ENCODE data around the gene SUPT3H.
A peak's percentile ranks its signal among the peaks of the same experiment; 100 is the strongest.
"Not testable (repeated sequence)": the region's sequence is repeated elsewhere in the genome, so short reads cannot be mapped to it uniquely, and the experiment has no call there.

Gene SUPT3H

DNA sequence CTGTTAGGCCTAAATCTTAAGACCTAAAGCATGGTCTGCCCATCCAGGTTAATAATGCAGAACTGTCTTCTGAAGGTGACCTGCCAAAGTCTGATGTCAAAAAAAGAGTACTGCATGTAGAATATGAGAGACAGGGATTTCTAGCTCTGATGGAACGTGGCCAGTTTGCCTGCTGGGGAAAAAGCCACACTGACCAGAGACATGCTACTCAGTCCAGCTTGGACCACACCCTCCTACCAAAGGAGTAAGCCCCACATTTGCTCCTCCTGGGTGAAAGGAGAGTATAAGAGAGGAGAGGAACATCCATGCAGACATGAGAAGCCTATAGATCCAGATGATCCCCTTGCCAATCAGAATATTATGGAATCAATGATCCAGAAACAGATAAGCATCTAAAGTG lies 279.5 kb downstream of the SUPT3H start:
- no peak for DNase-seq

GRCh38 chr6:45094831-45095230 lies 282.9 kb downstream of the SUPT3H start:
- DNase-seq = no peak

DNA sequence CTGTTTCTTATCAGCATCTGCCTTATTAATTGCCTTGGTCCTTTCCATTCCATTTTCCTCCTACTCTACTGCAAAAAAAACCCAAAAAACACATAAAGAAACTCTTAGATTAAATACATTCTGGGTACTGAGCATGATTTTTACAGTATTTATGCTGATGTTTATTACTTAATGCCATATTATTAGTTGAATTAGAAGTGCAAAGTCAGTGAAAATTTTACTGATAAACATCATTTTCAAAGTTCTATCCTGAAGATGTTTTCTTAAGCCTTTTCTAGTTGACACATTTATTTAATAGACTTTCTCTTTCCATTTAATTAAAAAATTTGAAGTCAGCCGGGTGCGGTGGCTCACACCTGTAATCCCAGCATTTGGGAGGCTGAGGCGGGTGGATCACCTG lies 285.6 kb downstream of the SUPT3H start:
- no peak for DNase-seq

DNA sequence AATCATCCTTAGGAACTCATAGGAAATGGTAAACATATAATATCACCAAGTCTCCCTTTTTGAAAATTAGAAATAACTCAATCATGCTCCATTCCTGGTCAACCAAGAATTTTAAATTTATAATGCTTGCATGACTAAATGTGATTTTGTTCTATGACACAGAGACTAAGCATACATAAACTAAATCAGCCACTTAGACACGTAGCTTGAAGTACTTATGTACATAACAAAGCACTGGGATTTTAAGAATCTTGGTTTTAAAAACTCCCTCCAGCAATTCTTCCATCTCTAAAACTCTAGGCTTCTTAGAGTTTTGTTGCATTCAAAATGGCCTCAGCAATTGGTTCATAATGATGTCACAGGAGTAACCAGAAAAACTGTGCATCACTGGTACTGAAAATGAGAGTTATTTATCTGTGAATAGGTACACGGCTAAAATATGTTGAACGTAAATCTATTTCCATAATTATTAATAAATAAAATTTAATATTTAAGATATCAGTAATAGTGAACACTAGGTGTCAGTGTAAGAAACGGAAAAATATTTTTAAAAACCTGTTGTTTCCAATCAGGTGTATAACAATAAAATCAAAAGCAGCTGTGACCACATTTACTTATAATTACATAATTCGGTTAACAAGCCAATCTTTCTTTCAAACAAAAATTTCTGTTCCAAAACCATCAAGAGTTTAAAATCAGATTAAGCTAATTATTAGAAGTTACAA lies 291.2 kb downstream of the SUPT3H start:
- DNase-seq = no peak

DNA sequence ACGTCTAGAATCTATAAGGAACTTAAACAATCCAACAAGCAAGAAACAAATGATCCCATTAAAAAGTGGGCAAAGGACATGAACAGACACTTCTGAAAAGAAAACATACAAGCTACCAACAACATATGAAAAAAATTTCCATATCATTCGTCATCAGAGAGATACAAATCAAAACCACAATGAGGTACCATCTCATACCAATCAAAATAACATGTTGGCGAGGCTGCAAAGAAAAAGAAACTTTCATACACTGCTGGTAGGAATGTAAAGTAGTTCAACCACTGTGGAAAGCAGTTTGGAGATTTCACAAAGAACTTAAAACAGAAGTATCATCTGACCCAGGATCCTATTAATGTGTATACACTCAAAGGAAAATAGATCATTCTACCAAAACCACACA lies 293.5 kb downstream of the SUPT3H start:
- DNase-seq = no peak

GRCh38 chr6:45082091-45082490 lies 295.6 kb downstream of the SUPT3H start:
- no peak for DNase-seq

- no peak for DNase-seq
These were observed 296.1 kb downstream of the SUPT3H start for GRCh38 chr6:45081634-45082033.

- no peak for DNase-seq
These were observed 299.3 kb downstream of the SUPT3H start for GRCh38 chr6:45078432-45078831.

DNA sequence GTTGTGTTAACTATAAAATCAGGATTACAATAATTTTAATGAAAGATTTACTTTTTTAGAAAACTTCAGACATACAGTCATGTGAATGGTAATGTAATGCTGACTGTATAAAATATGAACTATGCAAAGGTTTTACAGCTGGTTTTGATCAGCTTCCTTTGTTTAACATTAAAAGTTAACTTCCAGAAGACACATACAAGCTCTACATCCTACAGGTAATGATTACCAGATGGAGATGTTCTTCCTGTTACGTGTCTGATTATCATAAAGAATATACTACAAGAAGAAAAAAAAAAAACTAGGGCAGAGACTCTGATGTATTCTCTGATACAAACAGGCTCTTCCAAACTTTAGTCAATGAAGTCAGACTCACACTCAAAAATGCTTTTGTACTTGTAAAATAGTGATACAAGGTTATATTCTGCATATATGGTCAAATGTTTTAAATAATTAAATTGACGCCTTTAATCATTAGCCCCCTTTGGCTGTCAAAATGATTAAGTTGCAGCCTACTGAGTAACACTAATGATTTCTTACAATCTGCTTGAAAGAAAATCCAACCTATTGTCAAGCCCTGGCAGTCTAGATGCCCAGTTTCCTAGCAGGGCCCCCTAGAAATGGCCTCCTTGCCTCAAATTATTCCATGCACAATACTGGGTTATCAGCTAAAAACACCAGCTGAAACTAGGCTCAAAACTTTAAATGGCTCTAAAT lies 301.4 kb downstream of the SUPT3H start:
- DNase-seq = no peak

DNA sequence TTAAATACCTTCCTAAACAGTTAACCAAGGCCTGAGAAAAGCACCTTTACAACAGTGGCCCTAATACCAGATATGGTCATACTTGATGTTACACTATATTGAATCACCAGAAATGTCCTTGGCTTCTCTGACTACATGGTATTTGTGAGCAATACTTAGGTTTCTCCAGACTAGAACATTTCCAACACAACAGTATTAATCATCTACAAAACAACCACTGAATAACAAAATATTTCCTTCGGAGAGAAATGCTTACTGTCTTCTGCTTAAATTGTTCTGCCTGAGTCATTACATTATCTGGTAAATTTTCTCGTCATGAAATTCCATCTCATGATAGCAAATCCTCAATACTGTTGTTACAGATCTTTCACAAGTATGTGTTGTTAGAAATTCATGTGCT lies 302.5 kb downstream of the SUPT3H start:
- no peak for DNase-seq

- DNase-seq = no peak
These were observed 303.3 kb downstream of the SUPT3H start for GRCh38 chr6:45074439-45074838.

DNA sequence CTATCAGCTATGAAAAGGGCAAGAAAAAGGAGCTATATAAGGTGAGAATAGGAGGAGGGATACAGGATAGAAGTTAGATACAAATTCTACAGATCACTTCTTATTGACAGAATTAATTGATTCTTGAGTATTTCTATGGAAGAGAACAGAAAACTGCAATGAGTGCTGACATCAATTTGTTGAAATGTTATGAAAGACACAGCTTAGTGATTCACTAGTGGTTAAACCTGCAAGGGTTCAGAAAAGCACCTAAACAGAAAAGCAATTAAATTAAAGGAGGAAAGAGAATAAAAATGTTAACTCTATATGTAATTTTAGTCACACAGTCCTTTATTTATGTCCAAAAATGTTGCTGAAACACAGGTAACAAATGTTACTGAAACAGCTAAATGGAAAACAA lies 304.0 kb downstream of the SUPT3H start:
- DNase-seq = no peak

- DNase-seq = no peak
These were observed 305.1 kb downstream of the SUPT3H start for GRCh38 chr6:45072673-45073072.

- DNase-seq = no peak
These were observed 305.7 kb downstream of the SUPT3H start for GRCh38 chr6:45072016-45072415.

- DNase-seq = no peak
These were observed 308.6 kb downstream of the SUPT3H start for GRCh38 chr6:45069091-45069490.

DNA sequence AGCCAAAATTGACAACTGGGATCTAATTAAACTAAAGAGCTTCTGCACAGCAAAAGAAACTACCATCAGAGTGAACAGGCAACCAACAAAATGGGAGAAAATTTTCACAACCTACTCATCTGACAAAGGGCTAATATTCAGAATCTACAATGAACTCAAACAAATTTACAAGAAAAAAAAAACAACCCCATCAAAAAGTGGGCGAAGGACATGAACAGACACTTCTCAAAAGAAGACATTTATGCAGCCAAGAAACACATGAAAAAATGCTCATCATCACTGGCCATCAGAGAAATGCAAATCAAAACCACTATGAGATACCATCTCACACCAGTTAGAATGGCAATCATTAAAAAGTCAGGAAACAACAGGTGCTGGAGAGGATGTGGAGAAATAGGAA lies 310.3 kb downstream of the SUPT3H start:
- DNase-seq = not testable (repeated sequence)

- DNase-seq = peak; percentile 3
These were observed 315.1 kb downstream of the SUPT3H start for GRCh38 chr6:45062659-45063058.

- DNase-seq = no peak
These were observed 320.0 kb downstream of the SUPT3H start for GRCh38 chr6:45057711-45058110.

DNA sequence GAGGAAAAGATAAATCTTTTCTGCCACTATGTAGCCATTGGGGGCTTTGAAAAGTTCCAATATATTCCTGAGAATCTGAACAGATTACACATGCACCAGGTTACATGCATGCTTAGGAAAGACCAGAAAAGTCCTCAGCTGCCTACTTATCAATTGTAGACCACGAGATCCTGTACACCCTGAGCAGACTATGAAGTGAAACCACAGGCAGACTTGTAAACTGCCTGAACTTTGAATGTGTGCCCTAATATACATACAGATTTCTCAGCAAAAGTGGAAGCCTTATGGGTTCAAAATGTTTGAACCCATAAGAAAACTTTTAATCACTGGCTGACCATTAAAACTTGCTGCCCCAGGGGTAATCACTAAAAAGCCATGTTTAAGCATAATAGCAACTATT lies 323.1 kb downstream of the SUPT3H start:
- DNase-seq = no peak

DNA sequence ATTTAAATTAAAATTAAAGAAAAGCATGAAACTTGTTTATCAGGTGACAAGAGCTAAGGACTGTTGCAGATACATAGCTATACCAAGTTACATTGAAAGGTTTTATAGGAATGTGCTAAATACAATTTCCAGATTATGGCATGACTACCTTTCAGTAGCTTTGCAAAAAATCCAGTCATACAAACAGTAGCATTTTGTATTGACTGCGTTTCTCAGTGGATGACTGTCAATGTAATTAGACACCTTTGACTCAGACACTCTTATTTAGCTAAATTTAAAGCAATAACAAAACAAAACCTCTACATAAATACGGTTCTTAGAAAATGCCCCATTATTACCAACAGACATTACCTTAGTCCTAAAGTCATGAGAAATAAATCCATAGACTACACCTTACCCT lies 325.4 kb downstream of the SUPT3H start:
- no peak for DNase-seq

DNA sequence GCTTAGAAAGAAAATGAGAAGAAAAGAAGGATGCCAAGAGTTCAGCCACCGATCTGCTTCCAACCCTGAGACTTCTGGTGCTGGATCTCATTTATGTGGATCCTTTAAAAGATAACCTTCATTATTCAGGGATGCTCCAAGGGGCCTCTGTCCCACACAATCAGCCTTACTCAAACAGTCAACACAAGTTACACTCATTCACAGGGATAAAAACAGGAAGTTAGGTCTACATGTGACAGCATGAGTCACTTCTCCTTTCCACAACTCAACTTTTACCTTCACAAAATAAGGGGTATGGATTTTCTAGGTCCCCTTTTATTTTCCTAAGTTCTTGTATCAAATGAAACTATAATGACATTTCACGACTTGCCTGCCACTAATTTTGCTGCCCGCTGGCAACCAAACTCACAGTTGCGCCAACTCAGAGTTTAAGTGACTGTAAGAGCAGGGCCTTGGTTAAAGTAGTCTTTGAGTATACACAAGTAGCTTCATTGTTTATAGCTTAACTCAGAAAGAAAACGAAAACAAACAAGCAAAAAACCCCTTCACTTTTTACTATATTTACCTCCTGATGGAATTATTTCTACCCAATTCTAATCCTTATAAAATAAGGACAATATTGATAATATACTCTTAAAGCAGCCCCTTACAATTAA lies 328.4 kb downstream of the SUPT3H start:
- DNase-seq = no peak

GRCh38 chr6:45047573-45047972 lies 330.2 kb downstream of the SUPT3H start:
- no peak for DNase-seq

GRCh38 chr6:45045253-45045601 lies 332.5 kb downstream of the SUPT3H start:
- DNase-seq = no peak

- no peak for DNase-seq
These were observed 333.1 kb downstream of the SUPT3H start for GRCh38 chr6:45044510-45045252.

All from activated effector memory CD4-positive, alpha-beta T cell treated with Interleukin-2 at 50 U/mL for 16 hours (primary cell).